Fibroblast of pulmonary artery (primary cell): Measurements from ENCODE around the gene SCTR.

Experiments used
- DNase-seq: peaks from one replicate; pipeline ENCODE4 v3.0.0-alpha.2; 2010; ENCODE audit warnings: low read depth
- H3K4me3 ChIP-seq: replicated peaks from 2 replicates; pipeline ENCODE4 v1.5.1; 2011; ENCODE audit warnings: low read depth, mild to moderate bottlenecking, control low read depth, low read length, moderate library complexity
- TF ChIP-seq, protein P1 (sequence below): IDR thresholded peaks from 2 replicates; pipeline ENCODE4 v1.5.1; 2011; ENCODE audit warnings: mild to moderate bottlenecking, control low read depth, low read length, inconsistent platforms; ENCODE audit errors: missing control alignments

Gene SCTR

DNA sequence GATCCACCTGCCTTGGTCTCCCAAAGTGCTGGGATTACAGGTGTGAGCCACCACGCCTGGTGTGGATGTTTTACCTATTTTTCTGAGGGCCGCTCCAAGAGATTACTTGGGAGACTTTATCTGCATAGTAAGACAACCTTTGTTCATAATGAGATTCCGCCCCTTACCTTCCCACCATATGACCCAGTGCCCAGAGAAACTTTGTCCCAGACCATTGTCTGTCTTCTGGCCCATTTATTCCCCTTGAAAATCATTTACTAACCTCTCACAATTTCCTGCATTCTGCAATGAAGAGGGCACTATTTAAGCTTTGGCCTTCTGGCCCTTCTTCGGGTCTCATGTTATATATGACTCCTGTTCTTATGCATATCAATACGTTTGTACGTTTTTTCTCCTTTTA lies 106.4 kb downstream of the SCTR start:
- DNase-seq = no peak
- TF ChIP-seq, protein P1, sequence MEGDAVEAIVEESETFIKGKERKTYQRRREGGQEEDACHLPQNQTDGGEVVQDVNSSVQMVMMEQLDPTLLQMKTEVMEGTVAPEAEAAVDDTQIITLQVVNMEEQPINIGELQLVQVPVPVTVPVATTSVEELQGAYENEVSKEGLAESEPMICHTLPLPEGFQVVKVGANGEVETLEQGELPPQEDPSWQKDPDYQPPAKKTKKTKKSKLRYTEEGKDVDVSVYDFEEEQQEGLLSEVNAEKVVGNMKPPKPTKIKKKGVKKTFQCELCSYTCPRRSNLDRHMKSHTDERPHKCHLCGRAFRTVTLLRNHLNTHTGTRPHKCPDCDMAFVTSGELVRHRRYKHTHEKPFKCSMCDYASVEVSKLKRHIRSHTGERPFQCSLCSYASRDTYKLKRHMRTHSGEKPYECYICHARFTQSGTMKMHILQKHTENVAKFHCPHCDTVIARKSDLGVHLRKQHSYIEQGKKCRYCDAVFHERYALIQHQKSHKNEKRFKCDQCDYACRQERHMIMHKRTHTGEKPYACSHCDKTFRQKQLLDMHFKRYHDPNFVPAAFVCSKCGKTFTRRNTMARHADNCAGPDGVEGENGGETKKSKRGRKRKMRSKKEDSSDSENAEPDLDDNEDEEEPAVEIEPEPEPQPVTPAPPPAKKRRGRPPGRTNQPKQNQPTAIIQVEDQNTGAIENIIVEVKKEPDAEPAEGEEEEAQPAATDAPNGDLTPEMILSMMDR = no peak
- H3K4me3 ChIP-seq = no peak overlapping the region

DNA sequence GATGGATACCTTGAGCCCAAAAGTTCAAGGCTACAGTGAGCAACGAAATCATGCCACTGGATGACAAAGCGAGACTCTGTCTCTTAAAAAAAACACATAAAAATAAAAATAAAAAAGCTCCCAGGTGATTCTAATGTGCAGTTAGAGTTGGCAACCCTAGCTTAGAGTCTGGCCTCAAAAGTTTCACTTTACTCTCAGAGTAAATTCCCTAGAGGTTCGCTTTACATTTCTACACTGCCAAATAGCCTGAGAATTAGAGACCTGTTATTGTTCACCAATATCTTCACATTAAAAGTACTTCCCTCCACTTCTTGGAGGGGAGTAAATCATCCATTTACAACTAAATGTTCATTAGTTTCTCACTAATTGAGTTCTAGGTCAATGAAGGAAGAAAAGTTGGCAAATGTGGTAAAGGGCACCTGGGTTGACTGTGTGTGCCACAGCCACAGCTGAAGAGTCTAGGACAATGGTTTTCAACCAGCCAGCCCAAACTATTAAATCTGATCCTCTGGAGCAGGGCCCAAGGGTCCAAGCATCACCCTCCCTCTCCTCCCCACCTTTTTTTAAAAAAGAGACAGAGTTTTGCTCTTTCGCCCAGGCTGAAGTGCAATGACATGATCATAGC lies 107.9 kb downstream of the SCTR start:
- TF ChIP-seq, protein P1 = no peak
- DNase-seq = no peak
- no peak overlapping the region for H3K4me3 ChIP-seq

DNA sequence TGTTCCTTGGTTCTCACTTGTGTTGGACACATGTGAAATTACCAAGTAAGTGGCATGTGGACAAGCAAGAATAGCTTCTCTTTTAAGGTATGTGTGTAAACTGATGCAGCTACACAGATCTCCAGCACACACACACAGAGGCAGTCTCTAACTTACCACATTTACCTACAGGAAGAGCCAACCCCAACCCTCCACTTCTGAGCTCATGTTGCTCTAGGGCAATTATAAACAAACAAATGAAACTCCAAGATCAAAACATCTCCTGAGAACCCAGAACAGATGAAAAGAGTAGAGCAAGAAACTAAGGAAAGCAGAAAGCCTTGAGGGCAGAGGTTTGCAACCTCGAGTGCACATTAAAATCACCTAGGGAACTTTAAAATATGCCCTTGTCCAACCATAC lies 108.7 kb downstream of the SCTR start:
- TF ChIP-seq, protein P1 = no peak
- no peak for DNase-seq
- H3K4me3 ChIP-seq = no peak overlapping the region

- DNase-seq = no peak
- H3K4me3 ChIP-seq = no peak overlapping the region
- TF ChIP-seq, protein P1 = no peak
Observed at GRCh38 chr2:119414894-119415293, 109.4 kb downstream of the SCTR start.

DNA sequence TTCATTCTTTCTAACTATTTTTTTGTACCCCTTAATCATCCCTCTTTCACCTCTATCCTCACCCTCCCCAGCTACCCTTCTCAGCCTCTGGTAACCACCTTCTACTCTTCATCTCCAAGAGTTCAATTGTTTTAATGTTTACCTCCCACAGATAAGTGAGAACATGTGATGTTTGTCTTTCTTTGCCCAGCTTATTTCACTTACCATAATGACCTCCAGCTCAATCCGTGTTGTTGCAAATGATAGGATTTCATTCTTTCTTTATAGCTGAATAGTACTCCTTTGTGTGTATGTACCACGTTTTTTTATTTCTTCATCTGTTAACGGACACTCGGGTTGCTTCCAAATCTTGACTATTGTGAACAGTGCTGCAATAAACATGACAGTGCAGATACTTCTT lies 114.8 kb downstream of the SCTR start:
- TF ChIP-seq, protein P1 = no peak
- no peak overlapping the region for H3K4me3 ChIP-seq
- no peak for DNase-seq

DNA sequence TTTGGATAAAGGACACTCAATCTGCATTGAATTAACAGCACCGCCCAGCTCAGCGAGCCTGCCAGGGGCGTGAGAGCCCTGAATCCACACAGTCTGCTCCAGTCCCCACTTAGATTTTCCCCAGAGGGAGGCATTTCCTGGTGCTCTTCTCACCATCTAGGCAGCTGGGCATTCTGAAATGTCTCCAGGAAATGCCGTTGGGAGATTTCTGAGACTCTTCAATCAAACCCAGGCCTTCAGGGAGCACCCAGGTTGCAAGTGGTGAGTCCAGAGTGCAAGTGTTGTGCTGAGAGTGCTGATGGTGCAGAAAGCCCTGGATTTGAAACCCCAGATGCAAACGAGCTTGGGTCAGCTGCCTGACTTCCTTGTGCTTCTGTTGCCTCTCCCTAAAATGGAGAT lies 116.1 kb downstream of the SCTR start:
- TF ChIP-seq, protein P1 = no peak
- no peak for DNase-seq

More for the DNA sequence above, 116.1 kb downstream of the SCTR start:
- no peak overlapping the region for H3K4me3 ChIP-seq
